Measurements from ENCODE around the gene PRDM10.

PRDM10 gene

GRCh38 chr11:130006929-130007328, 4.3 kb upstream of the PRDM10 start:
- no peak for DNase-seq (ENCODE audit: low read depth in 2 of 2)

GRCh38 chr11:130003717-130004001, 1.0 kb upstream of the PRDM10 start:
- no peak for DNase-seq (ENCODE audit: low read depth in 2 of 2)

DNA sequence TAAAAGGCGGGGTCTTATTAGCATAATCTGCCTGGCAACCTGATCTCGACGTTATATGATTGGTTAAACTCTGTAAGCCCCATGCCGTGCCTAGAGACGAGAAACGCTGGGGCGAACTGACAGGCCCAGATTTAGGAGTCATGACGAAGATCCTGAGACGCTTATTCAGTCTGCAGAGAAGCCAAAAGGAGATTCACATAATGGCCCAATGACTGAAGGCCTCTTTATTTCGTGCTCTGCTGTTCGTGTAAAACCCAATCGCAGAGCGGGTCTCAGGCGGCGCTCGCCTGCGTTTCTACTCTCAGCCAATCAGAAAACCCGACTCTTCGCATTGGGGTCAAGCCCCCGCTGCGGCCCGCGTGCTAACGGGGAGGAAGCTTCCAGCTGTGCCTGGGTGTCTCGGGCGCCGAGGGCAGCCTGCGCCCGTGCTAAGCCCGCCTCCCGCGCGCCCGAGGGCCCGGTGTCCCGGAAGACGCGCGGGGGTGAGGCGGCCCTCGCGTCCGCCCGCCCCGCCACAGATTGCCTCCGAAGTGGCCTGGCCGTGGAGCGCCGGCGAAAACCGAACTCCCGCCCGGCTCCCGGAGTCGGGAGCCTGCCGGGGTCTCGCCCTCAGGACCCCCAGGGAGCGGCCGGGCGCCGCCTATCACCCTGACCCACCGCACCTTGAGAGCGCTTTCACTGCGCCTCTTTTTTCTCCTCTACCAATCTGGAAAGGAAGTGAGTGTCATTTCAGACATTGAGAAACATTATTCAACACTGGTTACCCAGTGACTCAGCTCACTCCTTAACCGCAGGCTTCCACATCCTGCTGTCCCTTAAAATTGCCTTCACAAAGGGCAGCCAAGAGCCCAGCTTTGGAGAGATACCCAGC, 446 bp upstream of the PRDM10 start:
- DNase-seq (ENCODE audit: low read depth in 2 of 2): peak; percentile 79 to 86

DNA sequence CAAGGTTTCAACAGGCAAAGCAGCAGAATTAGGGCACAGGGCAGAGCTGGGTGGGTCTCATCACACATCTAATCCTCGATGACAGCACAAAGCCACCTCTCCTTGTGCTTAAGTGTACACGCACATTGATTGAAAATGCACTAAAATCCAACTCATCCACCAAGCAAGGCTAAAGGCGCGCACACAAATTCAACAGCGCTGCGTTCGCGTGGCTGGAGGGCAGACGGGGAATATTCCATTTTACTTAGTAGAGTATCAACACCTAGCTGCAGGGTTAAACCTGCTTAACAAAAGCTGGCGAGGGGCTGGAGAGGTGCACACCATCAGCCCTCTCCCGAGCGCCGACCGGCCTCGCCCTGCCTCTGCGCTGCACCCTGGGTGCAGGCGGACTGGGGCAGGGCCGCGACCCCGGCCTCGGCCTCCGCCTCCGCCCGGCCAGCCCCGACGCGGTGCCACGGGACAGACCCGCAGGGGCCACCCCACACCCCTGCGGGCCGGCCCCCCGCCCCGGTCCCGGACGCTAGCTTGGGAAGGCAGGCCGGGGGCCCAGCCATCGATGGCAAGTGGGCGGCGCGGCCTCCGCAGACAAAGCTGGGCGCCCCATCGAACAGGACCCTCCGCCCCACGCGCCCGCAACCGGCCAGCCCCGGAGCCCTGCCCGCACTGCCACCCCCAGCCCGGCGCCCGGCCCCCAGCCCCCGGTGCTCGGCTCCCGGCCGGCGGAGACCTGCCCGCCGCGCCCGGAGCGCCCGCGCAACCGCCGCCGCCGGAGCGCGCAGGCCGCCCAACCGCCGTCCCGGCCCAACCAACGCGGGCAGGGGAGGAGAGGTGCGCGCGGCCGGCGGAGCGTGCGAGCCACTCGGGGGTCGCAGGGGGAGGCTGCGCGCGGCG, 929 bp downstream of the PRDM10 start:
- DNase-seq (ENCODE audit: low read depth in 2 of 2): peak in 1 of 2 donors; percentile 5

- no peak for DNase-seq (ENCODE audit: low read depth in 2 of 2)
These were observed 2.0 kb downstream of the PRDM10 start for GRCh38 chr11:130000552-130001176.

GRCh38 chr11:129999407-129999806, 3.2 kb downstream of the PRDM10 start:
- no peak for DNase-seq (ENCODE audit: low read depth in 2 of 2)

DNA sequence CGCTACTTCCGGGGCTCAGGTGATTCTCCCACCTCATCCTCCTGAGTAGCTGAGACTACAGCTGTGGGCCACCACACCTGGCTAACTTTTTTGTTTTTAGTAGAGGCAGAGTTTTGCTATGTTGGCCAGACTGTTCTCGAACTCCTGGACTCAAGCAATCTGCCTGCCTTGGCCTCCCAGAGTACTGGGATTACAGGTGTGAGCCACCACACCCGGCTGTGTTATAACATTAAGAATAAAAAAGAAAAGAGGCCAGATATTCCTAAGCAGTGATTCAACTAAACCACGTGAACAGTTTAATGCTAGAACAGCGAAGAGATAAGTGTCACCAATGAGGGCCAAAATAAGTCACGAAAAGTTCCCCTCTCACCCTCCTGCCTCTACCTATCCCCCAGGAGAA, 3.7 kb downstream of the PRDM10 start:
- DNase-seq (ENCODE audit: low read depth in 2 of 2): no peak

DNA sequence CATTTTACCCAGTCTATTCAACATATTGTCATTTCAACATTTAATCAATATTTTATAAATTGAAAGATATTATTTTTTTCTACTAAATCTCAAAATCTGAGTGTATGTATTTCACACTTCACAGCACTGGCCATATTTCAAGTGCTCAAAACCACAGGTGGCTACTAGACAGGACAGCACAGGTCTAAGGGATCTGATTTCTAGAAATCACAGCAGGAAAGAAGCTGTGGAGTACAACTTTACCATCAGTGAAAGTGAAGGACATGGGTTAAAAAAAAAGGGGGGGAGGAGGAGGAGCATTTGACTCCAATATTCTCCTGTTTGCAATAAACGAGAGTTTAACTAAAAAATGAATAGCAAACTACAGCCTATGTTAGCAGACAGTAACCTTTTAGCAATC, 4.5 kb downstream of the PRDM10 start:
- DNase-seq (ENCODE audit: low read depth in 2 of 2): no peak

GRCh38 chr11:129997513-129997912, 5.1 kb downstream of the PRDM10 start:
- DNase-seq (ENCODE audit: low read depth in 2 of 2): no peak

DNA sequence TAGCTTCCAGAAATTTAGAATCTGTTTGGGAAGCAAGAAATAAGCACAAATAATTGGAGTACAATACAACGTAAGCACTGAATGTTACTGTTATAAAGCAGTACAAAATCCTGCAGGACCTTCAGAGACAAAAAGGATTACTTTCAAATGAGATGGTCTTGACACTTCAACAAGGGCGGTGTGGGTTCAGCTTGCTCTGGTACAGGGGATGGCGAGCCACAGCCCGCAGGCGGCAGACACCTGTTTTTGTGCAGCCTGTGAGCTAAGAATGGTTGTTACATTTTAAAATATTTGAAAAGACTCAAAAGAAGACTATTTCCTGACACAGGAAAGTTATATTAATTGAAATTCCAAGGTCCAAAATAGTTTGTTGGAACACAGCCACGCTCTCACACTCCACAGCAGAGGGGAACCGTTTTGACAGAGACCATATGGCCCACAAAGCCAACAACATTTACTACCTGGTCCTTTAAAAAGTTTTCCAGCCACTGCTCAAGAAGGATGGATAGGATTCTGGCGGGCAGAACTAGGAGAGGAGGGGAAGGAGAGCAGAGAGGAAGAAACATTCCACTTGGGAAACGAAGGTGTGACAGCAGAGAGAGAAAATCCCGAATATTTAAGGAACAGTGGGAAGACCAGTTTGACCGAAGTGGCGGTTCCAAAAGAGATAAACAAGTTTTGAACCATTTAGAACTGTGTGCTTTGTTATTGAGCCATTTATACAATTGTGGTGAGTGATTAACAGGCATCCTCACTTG, 6.3 kb downstream of the PRDM10 start:
- no peak for DNase-seq (ENCODE audit: low read depth in 2 of 2)

DNA sequence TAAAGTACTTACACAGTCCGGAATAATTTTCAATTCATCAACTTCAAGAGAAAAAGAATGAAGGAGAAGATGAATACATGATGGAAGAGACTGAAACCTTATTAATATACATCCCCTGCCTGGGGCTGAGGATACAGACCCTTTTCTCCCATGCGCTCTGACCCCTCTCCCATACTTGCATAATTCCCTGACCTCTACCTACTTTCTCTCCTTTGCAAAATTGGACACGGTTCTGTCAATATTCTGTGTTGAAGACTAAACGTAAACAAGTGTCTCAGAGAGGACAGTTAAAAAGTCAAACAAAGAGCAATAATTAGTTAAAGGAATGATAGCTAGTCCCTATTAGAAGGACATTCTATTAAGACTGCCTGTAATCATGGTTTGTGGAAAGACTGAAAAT, 7.5 kb downstream of the PRDM10 start:
- no peak for DNase-seq (ENCODE audit: low read depth in 2 of 2)

DNA sequence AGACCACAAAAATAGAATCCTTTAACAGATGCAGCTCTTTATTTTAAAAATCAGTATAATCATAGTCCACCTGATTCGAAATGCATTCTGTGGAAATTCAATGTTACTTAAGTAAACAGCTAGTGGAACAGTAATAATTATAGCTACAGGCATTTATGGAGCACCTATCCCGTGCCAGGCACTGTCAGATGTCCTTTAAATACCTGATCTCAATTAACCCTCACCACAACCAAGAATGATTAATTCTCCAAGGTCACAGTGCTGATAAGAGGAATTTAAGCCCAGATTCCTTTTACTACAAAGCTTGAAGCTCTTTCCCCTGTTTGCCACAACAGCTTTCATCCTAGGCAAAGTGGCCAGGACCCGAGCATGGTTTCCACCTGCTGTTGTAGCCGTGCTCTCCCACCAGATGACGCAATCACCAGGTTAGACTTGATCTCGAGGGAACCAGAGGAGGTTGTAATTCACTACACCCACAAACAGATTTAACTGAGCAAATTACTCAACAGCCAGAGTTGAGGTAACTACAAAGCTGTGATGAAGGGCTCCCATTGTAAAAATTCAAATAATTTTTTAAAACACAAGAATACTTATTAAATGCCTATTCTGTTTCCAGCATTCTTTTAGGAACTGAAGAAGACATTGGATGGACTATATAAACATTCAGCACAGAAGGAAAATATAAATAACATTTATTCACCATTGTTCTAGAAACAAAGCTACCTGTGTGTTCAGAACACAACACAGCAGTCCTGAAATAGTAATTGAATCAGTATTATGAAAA, 10.3 kb downstream of the PRDM10 start:
- no peak for DNase-seq (ENCODE audit: low read depth in 2 of 2)

GRCh38 chr11:129989149-129989813, 13.4 kb downstream of the PRDM10 start:
- no peak for DNase-seq (ENCODE audit: low read depth in 2 of 2)

GRCh38 chr11:129987950-129988349, 14.7 kb downstream of the PRDM10 start:
- DNase-seq (ENCODE audit: low read depth in 2 of 2): no peak

- no peak for DNase-seq (ENCODE audit: low read depth in 2 of 2)
These were observed 16.8 kb downstream of the PRDM10 start for GRCh38 chr11:129985823-129986222.

DNA sequence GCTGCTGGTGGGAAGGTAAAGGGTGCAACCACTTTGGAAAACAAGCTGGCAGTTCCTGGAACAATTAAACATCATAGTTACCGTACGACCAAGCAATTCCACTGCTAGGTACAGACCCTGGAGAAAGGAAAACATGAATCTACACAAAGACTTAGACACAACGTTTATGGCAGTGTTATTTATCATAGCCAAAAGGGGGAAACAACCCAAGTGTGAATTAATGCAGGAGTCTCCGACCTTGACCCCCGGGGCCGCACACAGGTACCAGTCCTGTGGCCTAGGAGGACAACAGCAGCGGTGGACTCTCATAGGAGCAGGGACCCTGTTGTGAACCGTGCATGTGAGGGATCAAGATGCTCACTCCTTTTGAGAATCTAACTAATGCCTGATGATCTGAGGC, 22.5 kb downstream of the PRDM10 start:
- no peak for DNase-seq (ENCODE audit: low read depth in 2 of 2)

DNA sequence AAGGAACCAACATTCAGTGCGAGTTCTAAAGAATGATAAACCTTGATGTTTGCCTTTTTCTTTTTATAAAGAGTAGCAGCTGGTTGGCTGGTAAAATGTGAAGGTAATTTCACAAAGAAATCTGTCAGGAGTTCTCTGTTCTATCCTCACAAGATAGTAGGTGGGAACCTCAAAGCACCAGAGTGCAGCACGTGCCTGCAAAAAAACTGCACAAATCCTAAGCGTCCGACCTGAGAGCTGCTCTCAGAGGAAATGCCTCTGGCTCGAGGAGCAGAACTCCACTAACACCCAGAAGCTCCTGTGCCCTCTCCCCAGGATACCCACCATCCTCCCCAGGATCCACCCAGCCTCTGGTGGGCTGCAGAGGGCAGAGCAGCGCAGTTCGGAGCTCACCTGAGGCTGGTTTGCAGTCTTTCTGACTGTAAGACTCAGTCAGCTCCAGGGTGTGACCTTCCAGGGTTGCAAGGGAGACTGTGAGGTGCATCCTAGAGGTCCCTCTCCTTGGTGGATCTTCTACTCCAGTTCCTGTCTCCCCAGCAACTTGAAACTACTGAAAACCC, 23.5 kb downstream of the PRDM10 start:
- no peak for DNase-seq (ENCODE audit: low read depth in 2 of 2)

DNA sequence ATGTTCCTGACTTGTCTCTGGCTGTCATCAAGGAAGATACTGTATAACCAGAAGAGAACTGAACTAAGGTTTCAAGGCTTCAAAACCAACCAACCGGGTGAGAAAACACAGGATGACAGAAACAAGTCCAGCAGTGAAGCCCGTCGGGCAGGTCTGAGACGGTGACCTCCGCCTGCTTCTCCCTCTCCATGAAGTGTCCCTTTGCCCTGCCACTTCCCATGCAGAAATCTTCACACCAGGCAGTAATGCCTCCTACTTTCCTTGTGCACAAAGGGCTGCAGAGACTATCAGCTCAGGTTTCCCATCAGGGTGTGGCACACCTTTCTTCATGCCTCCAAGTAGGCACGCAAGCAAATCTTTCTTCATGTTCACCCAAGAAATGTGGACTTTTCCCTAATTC, 24.2 kb downstream of the PRDM10 start:
- no peak for DNase-seq (ENCODE audit: low read depth in 2 of 2)

- no peak for DNase-seq (ENCODE audit: low read depth in 2 of 2)
These were observed 26.3 kb downstream of the PRDM10 start for GRCh38 chr11:129976328-129976727.

- no peak for DNase-seq (ENCODE audit: low read depth in 2 of 2)
These were observed 27.1 kb downstream of the PRDM10 start for GRCh38 chr11:129975543-129975942.

Data from stimulated activated CD8-positive, alpha-beta memory T cell treated with anti-CD3 and anti-CD28 coated beads, Interleukin-15, amount 100 ng/mL, for 4 hours (primary cell).